Measurements from ENCODE around the gene PAXIP1.

The PAXIP1 gene

GRCh38 chr7:154910977-154911376, 91.9 kb downstream of the PAXIP1 start:
- no peak for DNase-seq

GRCh38 chr7:154910125-154910524, 92.8 kb downstream of the PAXIP1 start:
- no peak for DNase-seq

DNA sequence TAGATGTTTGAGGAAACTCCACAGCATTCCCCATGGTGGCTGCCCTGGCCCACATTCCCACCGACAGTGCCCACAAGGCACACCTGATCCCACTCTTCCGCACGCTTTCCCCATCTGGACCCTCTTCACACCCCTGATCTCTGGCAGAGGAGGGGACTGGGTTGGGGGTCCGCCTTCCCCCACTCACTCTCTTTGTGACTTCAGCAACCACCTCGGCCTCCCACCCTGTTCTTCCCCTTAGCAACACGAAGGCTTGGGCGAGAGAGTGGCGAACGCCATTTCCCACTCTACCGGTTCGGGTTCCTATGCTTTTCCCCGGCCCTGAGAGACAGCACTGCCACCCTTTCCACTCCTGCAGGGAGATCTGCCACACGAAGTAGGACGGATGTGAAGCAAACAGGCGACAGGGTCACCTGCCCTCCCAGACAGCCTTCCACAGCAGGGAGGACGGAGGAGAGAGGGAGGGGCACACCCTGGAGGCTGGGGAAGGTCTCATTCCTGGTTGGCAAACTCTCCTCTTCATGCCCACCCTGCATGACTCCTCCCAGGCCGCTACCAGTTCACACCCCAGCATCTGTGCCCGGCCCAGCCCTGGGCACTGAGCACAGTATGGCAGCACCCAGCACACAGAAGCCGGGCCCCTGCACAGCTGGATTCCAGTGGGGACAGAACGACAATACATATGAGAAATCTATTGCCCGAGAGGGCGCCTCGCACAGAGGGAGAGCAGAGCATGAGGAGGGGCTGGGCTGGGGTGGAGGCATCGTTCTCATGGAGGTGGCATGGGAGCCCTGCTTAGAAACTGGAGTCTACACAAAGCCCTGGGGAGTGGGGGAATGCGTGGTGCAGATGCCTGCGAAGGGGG, 93.5 kb downstream of the PAXIP1 start:
- no peak for DNase-seq

- no peak for DNase-seq
Observed at GRCh38 chr7:154907651-154908620, 95.0 kb downstream of the PAXIP1 start.

- no peak for DNase-seq
Observed at GRCh38 chr7:154906736-154907355, 96.1 kb downstream of the PAXIP1 start.

GRCh38 chr7:154906201-154906600, 96.7 kb downstream of the PAXIP1 start:
- no peak for DNase-seq

DNA sequence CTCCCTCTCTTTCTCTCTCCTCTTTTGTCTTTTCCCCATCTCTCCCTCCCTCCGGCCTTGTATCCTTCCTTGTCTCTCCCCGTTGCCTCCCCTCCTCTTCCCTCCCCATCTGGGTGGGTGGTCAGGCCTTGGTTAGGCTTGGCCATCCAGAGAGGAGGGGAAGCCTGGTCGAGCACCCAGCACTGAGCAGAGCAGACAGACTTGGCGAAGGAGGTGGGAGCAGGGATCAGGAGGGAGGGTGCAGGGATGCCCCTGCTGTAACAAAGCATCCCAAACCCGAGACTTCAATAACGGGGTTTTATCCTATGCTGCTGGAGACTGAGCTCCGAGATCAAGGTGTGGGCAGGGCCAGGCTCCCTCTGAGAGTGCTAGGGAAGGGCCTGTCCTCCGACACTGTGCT, 97.3 kb downstream of the PAXIP1 start:
- no peak for DNase-seq

- no peak for DNase-seq
Observed at GRCh38 chr7:154905146-154905545, 97.8 kb downstream of the PAXIP1 start.

DNA sequence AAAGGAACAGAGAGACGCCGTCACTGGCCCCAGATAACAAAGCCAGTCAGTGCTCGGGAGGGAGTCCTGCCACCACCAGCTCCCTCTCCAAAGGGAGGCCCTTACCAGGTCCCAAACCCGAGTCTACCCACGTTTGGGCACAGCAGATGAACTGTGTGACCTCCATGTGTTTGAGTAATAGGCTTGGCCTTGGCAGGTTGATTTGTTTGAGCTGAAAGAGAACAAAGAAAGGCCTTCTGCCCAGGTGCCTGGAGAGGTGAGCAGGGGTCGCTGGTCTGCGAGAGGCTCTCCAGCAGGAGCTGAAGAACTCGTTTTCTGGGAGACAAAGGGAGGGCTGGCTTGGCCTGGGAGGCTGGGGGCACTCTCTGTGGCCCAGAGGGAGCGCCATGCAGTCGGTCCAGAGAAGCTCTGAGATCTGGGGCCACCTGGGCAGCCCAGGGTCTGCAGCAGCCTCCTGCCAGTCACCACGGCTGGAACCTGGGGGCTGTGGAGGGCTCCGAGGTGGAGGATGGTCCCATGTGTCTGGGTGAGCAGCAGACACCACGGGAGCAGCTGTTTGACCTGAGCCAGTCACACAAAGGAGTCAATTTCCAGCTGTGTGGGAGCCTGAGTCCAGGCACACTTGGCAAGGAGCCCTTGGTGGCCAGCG, 99.7 kb downstream of the PAXIP1 start:
- no peak for DNase-seq

GRCh38 chr7:154902600-154903082, 100.3 kb downstream of the PAXIP1 start:
- no peak for DNase-seq

DNA sequence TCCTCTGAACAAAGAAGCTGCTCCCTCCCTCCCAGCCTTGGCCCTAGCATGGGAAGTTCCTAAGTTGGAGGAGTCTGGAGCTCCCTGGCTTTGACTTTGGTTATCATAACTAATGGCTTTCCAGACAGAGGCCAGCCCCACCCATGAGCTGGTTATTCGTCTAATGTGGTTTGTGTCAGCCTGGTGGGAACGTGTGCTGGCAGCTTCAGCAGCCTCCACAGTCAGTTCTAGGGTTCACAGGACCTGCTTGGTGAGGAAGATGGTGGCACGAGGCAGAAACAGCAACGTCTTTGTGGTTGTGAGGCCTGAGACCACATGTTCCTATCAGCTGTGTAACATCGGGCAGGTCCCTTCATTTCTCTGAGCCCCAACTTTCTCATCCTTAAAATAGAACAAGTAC, 103.1 kb downstream of the PAXIP1 start:
- no peak for DNase-seq

DNA sequence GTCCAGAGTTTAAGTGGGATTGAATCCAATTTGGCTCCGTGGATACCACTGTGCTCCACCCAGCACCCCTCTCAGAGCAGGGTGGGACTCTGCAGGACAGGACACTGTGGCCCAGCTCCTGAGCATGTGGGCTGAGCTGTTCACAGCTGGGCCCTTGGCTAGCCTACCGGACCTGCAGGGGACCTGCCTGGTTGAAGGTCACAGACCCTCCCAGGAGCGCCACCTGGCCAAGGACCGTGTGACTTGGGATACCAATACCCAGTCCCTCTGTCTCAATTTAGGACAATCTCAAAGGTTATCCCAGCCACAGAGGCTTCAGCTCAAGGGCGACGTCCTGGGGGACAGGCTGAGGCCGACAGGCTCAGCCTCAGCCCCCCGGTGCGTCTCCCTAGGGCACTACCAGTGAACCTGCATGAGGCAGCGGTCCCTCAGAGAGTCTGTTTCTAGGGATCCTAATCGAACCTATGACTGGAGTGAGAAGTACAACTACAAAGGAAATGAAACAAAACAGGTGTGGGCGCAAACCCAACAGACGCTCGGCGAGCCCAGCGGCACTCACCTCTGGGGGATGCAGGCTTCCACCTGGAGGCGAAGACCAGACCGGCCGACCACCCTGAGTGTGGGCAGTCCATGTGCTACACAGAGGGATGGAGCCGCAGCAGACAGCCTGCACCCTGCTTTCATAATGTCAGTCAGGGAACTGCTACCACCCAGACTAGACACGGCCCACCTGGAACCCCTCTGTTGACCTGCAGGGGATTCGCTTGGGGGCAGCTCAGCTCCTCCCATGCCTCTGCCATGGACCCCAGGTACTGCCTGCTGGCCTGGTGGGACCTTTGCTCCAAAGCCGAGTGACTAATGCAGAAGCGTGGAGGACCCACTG, 103.7 kb downstream of the PAXIP1 start:
- DNase-seq: no peak

GRCh38 chr7:154896076-154896475, 106.8 kb downstream of the PAXIP1 start:
- DNase-seq: no peak

All from NCI-H2171 treated with DMSO at 0.1 percent for 48 hours (cell line).